Stimulated activated CD8-positive, alpha-beta memory T cell treated with anti-CD3 and anti-CD28 coated beads, Interleukin-15, amount 100 ng/mL, for 48 hours (primary cell): ENCODE results near the gene HIP1R.
"Not testable (repeated sequence)": the region's sequence is repeated elsewhere in the genome, so short reads cannot be mapped to it uniquely, and the experiment has no call there.

Experiments used
- DNase-seq, 2 donors: peaks; one replicate each; pipeline ENCODE4 v3.0.0-alpha.2; 2020; ENCODE audit warnings: low read depth in 2 of 2

Gene HIP1R

GRCh38 chr12:122834921-122835749 lies at the start of gene HIP1R:
TSS of gene HIP1R (plus strand) at chr12:122835457. CDS start at chr12:122835551, 94 bp downstream.
- DNase-seq, result peak; percentile 28 to 32

GRCh38 chr12:122785503-122785902 lies 49.8 kb upstream of the HIP1R start:
- no peak for DNase-seq

- no peak for DNase-seq
These were observed 46.9 kb upstream of the HIP1R start for GRCh38 chr12:122788387-122788786.

GRCh38 chr12:122789637-122790036 lies 45.6 kb upstream of the HIP1R start:
- no peak for DNase-seq

- DNase-seq, result no peak
These were observed 44.7 kb upstream of the HIP1R start for GRCh38 chr12:122790393-122791075.

GRCh38 chr12:122793685-122794106 lies 41.6 kb upstream of the HIP1R start:
- no peak for DNase-seq

GRCh38 chr12:122795807-122796206 lies 39.5 kb upstream of the HIP1R start:
- no peak for DNase-seq

GRCh38 chr12:122799641-122800243 lies 35.5 kb upstream of the HIP1R start:
- DNase-seq, result no peak

GRCh38 chr12:122803937-122804336 lies 31.3 kb upstream of the HIP1R start:
- no peak for DNase-seq

- DNase-seq, result not testable (repeated sequence)
These were observed 30.3 kb upstream of the HIP1R start for GRCh38 chr12:122804957-122805356.

- no peak for DNase-seq
These were observed 27.6 kb upstream of the HIP1R start for GRCh38 chr12:122807651-122808050.

GRCh38 chr12:122811777-122812176 lies 23.5 kb upstream of the HIP1R start:
- no peak for DNase-seq

- no peak for DNase-seq
These were observed 21.9 kb upstream of the HIP1R start for GRCh38 chr12:122813310-122813713.

- no peak for DNase-seq
These were observed 16.0 kb upstream of the HIP1R start for GRCh38 chr12:122819209-122819785.

- no peak for DNase-seq
These were observed 15.1 kb upstream of the HIP1R start for GRCh38 chr12:122820138-122820537.

- DNase-seq, result no peak
These were observed 14.4 kb upstream of the HIP1R start for GRCh38 chr12:122820838-122821271.

- DNase-seq, result no peak
These were observed 11.8 kb upstream of the HIP1R start for GRCh38 chr12:122823429-122823828.

GRCh38 chr12:122825773-122826724 lies 9.2 kb upstream of the HIP1R start:
- no peak for DNase-seq

- DNase-seq, result no peak
These were observed 8.0 kb upstream of the HIP1R start for GRCh38 chr12:122827258-122827657.

GRCh38 chr12:122830517-122831214 lies 4.6 kb upstream of the HIP1R start:
- DNase-seq, result no peak
